Measurements from ENCODE around the gene FGF18.

FGF18 gene

DNA sequence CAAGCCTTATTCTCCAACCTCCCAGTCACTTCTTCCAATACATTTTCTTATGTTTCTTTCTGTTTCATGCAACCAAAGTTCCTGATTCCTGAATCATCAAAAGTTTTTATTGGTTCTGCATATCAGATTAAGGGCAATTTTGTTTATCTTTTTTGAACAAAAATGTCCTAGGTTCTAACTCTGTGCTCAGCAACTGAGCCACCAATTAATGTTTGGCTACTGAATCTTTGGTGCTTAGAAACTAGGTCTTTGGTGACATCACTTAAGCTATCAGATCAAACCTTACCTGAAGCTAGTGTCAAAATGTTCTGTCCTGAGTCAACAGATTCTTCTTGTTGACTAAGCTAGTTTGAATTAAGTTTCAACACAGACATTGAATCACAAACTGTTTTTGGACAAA, 56.1 kb downstream of the FGF18 start:
- Histone ChIP-seq H3K9me2 (replicated peaks; ENCODE audit: insufficient read depth, low read length) (no peaks in the 10 kb centered on the region), H3F3A (ENCODE audit: insufficient read depth) (no peaks in the 10 kb centered on the region), H3K27ac (ENCODE audit: low read depth, low read length) (no peak overlapping the region), H3K9ac (ENCODE audit: low read length) (no peak overlapping the region), H3K4me3 (ENCODE audit: insufficient read depth, low read length, poor library complexity, severe bottlenecking) (no peak overlapping the region), H4K20me1 (ENCODE audit: low read depth, low read length) (no peaks in the 10 kb centered on the region), H3K79me2 (ENCODE audit: insufficient read depth, low read length) (no peaks in the 10 kb centered on the region), H3K4me2 (ENCODE audit: low read depth, low read length, poor library complexity, severe bottlenecking) (no peak overlapping the region), H3K9me3 (ENCODE audit: insufficient read depth, low read length) (no peaks in the 10 kb centered on the region), H3K27me3 (ENCODE audit: low read length) (no peaks in the 10 kb centered on the region), H2AFZ (ENCODE audit: low read depth, low read length, severe bottlenecking) (no peak overlapping the region), H3K36me3 (ENCODE audit: low read length) (no peaks in the 10 kb centered on the region)
- TF ChIP-seq EZH2phosphoT487 (conservative IDR thresholded peaks at IDR 0.05; ENCODE audit: low read length): no peak
- TF ChIP-seq, protein P1, sequence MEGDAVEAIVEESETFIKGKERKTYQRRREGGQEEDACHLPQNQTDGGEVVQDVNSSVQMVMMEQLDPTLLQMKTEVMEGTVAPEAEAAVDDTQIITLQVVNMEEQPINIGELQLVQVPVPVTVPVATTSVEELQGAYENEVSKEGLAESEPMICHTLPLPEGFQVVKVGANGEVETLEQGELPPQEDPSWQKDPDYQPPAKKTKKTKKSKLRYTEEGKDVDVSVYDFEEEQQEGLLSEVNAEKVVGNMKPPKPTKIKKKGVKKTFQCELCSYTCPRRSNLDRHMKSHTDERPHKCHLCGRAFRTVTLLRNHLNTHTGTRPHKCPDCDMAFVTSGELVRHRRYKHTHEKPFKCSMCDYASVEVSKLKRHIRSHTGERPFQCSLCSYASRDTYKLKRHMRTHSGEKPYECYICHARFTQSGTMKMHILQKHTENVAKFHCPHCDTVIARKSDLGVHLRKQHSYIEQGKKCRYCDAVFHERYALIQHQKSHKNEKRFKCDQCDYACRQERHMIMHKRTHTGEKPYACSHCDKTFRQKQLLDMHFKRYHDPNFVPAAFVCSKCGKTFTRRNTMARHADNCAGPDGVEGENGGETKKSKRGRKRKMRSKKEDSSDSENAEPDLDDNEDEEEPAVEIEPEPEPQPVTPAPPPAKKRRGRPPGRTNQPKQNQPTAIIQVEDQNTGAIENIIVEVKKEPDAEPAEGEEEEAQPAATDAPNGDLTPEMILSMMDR (IDR thresholded peaks at IDR 0.05; ENCODE audit: insufficient read depth, low read length, poor library complexity, severe bottlenecking): no peak

DNA sequence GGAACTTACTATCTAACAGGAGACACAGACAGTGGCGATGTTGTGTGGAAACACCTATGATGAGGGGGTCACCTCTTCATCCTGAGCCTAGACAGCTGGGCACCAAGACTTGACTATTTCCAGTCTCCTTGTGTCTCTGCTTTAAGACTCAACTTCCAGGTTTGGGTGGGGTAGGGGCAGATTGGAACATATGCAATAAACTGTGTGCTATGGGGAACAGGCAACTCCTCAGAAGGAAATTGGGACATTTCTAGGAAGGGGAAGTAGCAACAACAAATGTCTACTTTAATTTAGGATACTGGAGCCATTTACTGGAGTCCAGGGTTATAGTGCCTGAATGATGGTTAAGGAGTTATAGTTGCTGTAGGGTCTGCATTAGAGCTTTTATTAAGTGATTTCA, 57.3 kb downstream of the FGF18 start:
- no peak overlapping the region for H3K9ac ChIP-seq (ENCODE audit: low read length)
- H3K27ac ChIP-seq (ENCODE audit: low read depth, low read length): no peak overlapping the region
- H3K36me3 ChIP-seq (ENCODE audit: low read length): no peaks in the 10 kb centered on the region
- H3K4me2 ChIP-seq (ENCODE audit: low read depth, low read length, poor library complexity, severe bottlenecking): no peak overlapping the region
- H2AFZ ChIP-seq (ENCODE audit: low read depth, low read length, severe bottlenecking): no peak overlapping the region
- no peak overlapping the region for H3K4me3 ChIP-seq (ENCODE audit: insufficient read depth, low read length, poor library complexity, severe bottlenecking)
- H3K27me3 ChIP-seq (ENCODE audit: low read length): no peaks in the 10 kb centered on the region
- H3K9me2 ChIP-seq (replicated peaks; ENCODE audit: insufficient read depth, low read length): no peaks in the 10 kb centered on the region
- no peaks in the 10 kb centered on the region for H3K9me3 ChIP-seq (ENCODE audit: insufficient read depth, low read length)
- H3K79me2 ChIP-seq (ENCODE audit: insufficient read depth, low read length): no peaks in the 10 kb centered on the region
- TF ChIP-seq, protein P1 (IDR thresholded peaks at IDR 0.05; ENCODE audit: insufficient read depth, low read length, poor library complexity, severe bottlenecking): no peak
- no peak for TF ChIP-seq EZH2phosphoT487 (conservative IDR thresholded peaks at IDR 0.05; ENCODE audit: low read length)
- no peaks in the 10 kb centered on the region for H3F3A ChIP-seq (ENCODE audit: insufficient read depth)
- no peaks in the 10 kb centered on the region for H4K20me1 ChIP-seq (ENCODE audit: low read depth, low read length)

DNA sequence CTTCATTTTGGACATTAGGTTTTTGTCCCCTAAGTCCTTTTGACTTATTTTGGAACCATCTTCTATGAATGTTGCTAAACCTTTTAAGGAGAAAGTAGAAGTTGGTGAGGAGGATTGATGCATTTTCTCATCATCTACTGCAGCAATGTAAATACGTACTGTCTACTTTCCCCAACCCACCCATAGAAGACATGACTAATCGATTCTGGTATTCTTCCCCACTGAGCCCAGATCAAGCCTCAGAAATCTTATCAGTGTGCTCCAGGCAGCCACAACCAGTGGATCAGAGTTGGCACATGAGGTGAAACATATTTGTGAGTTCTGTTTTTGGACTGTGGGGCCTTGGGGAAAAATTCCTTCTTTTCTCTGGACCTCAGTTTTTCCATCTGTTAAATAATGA, 57.7 kb downstream of the FGF18 start:
- H4K20me1 ChIP-seq (ENCODE audit: low read depth, low read length): no peaks in the 10 kb centered on the region
- H2AFZ ChIP-seq (ENCODE audit: low read depth, low read length, severe bottlenecking): no peak overlapping the region
- no peaks in the 10 kb centered on the region for H3K9me3 ChIP-seq (ENCODE audit: insufficient read depth, low read length)
- H3K79me2 ChIP-seq (ENCODE audit: insufficient read depth, low read length): no peaks in the 10 kb centered on the region
- H3K4me3 ChIP-seq (ENCODE audit: insufficient read depth, low read length, poor library complexity, severe bottlenecking): no peak overlapping the region
- no peaks in the 10 kb centered on the region for H3K27me3 ChIP-seq (ENCODE audit: low read length)
- H3K36me3 ChIP-seq (ENCODE audit: low read length): no peaks in the 10 kb centered on the region
- H3K9me2 ChIP-seq (replicated peaks; ENCODE audit: insufficient read depth, low read length): no peaks in the 10 kb centered on the region
- H3K9ac ChIP-seq (ENCODE audit: low read length): no peak overlapping the region
- TF ChIP-seq EZH2phosphoT487 (conservative IDR thresholded peaks at IDR 0.05; ENCODE audit: low read length): no peak
- TF ChIP-seq, protein P1 (IDR thresholded peaks at IDR 0.05; ENCODE audit: insufficient read depth, low read length, poor library complexity, severe bottlenecking): no peak
- H3K27ac ChIP-seq (ENCODE audit: low read depth, low read length): no peak overlapping the region
- H3K4me2 ChIP-seq (ENCODE audit: low read depth, low read length, poor library complexity, severe bottlenecking): no peak overlapping the region
- no peaks in the 10 kb centered on the region for H3F3A ChIP-seq (ENCODE audit: insufficient read depth)

Measured in SU-DHL-6 (cell line).